Measurements from ENCODE around the gene CALU.

DNA sequence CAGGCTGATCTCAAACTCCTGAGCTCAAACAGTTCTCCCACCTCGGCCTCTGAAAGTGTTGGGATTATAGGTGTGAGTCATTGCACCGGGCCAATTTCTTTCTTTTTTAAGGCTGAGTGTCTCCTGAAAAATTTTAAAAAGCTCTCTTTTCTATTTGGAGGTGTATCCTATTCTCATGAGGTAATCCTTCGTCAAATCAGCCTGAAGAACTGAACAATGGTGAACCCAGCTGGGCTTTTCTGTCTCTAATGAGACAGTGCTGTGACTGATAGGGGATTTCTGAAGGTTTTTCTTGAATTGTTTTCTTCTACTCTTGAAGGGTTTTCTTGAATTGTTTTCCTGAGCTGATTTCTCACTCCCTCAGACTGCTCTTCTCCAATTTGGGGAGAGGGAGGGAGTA, 30.9 kb upstream of the CALU start:
- TF ChIP-seq EZH2 (IDR thresholded peaks at IDR 0.05; ENCODE audit: borderline replicate concordance, insufficient read depth, low read depth, low read length, poor library complexity, severe bottlenecking), result no peak
- TF ChIP-seq, protein P1, sequence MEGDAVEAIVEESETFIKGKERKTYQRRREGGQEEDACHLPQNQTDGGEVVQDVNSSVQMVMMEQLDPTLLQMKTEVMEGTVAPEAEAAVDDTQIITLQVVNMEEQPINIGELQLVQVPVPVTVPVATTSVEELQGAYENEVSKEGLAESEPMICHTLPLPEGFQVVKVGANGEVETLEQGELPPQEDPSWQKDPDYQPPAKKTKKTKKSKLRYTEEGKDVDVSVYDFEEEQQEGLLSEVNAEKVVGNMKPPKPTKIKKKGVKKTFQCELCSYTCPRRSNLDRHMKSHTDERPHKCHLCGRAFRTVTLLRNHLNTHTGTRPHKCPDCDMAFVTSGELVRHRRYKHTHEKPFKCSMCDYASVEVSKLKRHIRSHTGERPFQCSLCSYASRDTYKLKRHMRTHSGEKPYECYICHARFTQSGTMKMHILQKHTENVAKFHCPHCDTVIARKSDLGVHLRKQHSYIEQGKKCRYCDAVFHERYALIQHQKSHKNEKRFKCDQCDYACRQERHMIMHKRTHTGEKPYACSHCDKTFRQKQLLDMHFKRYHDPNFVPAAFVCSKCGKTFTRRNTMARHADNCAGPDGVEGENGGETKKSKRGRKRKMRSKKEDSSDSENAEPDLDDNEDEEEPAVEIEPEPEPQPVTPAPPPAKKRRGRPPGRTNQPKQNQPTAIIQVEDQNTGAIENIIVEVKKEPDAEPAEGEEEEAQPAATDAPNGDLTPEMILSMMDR (IDR thresholded peaks at IDR 0.05), result no peak

Data from B cell (primary cell).